Uterus (tissue), 2 donors: Measurements from ENCODE around the gene FMNL3.

Source experiments
- POLR2A ChIP-seq, 2 donors: fragments of 450-650 bp; IDR thresholded peaks; one replicate each; pipeline ENCODE4 v1.6.1; 2016; ENCODE audit warnings: antibody characterized with exemption in 2 of 2, mild to moderate bottlenecking in 1 of 2, moderate library complexity in 1 of 2
- TF ChIP-seq, protein P1 (sequence below), 4 experiments: fragments of 200-600 bp in 2 of 4; fragments of 450-650 bp in 2 of 4; sonication (generic) in 2 of 4; IDR thresholded peaks; one replicate each; pipeline ENCODE4 v1.5.1; 2016 to 2019; ENCODE audit warnings: antibody characterized with exemption in 4 of 4, mild to moderate bottlenecking in 2 of 4, moderate library complexity in 1 of 4

DNA sequence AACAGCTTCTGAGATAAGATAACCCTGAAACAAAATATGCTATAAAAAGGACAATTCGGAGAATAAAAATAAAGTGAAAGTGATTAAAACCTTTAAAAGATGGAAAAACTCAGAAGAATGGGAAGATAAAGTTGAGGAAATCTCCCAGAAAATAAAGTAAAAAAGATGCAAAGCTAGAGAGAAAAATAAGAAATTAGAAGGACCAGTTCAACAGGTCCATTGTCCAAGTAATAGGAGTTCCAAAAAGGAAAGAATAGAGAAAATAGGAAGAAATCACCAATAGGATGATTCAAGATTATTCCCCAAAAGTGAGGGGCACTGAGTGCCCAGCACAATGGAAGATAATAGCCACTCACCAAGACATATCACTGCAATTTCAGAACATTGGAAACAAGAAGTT, 88.6 kb downstream of the FMNL3 start:
- TF ChIP-seq, protein P1, sequence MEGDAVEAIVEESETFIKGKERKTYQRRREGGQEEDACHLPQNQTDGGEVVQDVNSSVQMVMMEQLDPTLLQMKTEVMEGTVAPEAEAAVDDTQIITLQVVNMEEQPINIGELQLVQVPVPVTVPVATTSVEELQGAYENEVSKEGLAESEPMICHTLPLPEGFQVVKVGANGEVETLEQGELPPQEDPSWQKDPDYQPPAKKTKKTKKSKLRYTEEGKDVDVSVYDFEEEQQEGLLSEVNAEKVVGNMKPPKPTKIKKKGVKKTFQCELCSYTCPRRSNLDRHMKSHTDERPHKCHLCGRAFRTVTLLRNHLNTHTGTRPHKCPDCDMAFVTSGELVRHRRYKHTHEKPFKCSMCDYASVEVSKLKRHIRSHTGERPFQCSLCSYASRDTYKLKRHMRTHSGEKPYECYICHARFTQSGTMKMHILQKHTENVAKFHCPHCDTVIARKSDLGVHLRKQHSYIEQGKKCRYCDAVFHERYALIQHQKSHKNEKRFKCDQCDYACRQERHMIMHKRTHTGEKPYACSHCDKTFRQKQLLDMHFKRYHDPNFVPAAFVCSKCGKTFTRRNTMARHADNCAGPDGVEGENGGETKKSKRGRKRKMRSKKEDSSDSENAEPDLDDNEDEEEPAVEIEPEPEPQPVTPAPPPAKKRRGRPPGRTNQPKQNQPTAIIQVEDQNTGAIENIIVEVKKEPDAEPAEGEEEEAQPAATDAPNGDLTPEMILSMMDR (IDR thresholded peaks at IDR 0.05), result no peak
- TF ChIP-seq POLR2A (IDR thresholded peaks at IDR 0.05), result no peak
